ENCODE data around the gene LRRC8B.

Gene LRRC8B

DNA sequence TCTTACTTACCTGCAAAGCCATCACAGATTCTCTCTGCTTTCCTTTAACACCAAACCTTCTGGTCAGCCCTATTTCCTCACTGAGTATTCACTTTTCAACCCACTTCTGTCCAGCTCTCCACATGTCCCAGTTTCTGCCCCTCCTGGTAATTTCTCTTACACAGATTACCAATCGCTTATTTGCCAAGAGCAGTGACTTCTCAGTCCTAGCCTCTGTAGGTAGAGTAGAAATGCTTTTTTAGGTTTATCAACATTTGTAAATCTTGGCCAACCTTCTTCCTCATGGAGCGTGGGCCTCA lies 74.7 kb downstream of the LRRC8B start:
- H3K4me3 ChIP-seq (ENCODE audit: low read depth, low read length): no peak overlapping the region
- ChIA-PET CTCF (interaction anchor here (0.5 to 13.9 kb wide), 17 partner anchors 9 to 615 kb away, joined by 3 to 168 read pairs (median 5); no protein-coding TSS in a partner anchor), POLR2A (no interaction called here)
- TF ChIP-seq, protein P1, sequence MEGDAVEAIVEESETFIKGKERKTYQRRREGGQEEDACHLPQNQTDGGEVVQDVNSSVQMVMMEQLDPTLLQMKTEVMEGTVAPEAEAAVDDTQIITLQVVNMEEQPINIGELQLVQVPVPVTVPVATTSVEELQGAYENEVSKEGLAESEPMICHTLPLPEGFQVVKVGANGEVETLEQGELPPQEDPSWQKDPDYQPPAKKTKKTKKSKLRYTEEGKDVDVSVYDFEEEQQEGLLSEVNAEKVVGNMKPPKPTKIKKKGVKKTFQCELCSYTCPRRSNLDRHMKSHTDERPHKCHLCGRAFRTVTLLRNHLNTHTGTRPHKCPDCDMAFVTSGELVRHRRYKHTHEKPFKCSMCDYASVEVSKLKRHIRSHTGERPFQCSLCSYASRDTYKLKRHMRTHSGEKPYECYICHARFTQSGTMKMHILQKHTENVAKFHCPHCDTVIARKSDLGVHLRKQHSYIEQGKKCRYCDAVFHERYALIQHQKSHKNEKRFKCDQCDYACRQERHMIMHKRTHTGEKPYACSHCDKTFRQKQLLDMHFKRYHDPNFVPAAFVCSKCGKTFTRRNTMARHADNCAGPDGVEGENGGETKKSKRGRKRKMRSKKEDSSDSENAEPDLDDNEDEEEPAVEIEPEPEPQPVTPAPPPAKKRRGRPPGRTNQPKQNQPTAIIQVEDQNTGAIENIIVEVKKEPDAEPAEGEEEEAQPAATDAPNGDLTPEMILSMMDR (IDR thresholded peaks at IDR 0.05; ENCODE audit: insufficient read depth, low read length, missing control alignments): no peak
- no peak for DNase-seq (ENCODE audit: low read depth, low spot score)

DNA sequence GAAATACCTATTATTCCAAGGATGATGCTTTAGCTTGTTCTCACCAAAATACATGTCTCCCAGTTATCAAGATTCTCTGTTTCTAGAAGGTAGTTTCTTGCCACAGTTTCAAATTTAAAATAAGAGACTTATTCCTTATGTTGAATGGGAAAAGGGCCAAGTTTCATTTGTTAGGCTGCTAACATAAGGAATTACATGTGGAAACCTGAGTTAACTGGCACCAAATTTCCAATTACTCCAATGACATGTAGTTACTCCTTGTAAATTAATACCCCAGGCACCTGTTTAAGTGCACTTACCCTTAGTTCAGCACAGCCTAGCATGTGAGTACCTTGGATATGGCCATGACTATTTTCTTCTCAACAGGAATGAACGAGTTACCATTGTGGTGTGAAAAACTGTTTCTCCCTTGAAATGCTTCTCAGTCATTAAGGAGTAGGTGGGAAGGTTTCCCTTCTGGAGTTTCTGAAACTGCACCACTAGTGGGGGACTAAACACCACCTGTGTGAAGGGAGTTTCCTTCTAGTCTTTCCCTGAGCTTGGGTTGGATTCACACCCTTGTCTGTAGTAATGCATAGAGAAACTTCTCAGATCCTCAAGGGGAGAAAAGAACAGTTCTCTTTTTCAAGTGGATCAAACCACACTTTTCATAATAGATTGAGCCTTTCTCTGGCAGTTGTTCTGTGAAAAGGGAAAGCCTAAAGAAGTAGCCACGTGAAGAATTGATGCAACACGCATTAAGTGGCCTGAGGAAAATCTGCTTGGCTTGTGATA lies 76.0 kb downstream of the LRRC8B start:
- no peak for DNase-seq (ENCODE audit: low read depth, low spot score)
- POLR2A ChIA-PET: no interaction called here
- TF ChIP-seq, protein P1 (IDR thresholded peaks at IDR 0.05; ENCODE audit: insufficient read depth, low read length, missing control alignments): no peak
- H3K4me3 ChIP-seq (ENCODE audit: low read depth, low read length): no peak overlapping the region
- CTCF ChIA-PET: interaction anchor here (1.0 to 13.9 kb wide), 11 partner anchors 11 to 164 kb away, joined by 3 to 168 read pairs (median 5); no protein-coding TSS in a partner anchor

DNA sequence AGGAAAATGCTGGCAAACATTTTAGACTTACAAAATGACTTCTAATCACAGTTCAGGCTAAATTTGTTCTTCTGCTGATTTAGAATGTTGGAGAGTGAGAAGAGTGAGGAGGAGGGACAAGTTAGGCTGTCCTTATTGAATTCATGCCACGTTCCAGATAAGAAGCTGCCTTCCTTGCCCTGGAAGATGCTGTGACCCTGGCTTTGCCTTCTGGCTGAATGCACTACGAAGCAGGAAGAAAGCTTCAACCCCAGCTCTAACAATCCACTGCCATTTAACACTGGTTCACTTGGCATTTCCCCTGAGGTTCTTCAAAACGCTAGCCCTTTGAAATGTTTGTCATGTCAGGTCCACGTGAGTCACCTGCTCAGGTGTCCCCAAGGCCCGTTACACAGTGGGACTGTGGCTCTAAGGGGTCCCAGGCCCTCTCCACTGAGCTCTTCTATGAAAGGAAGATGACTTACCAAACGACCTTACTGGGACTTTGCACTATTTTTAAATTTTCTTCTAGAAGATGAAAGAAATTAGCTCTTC lies 78.3 kb downstream of the LRRC8B start:
- ChIA-PET POLR2A (no interaction called here), CTCF (interaction anchor here (0.9 to 13.9 kb wide), 8 partner anchors 8 to 162 kb away, joined by 3 to 168 read pairs (median 8); no protein-coding TSS in a partner anchor)
- H3K4me3 ChIP-seq (ENCODE audit: low read depth, low read length): no peak overlapping the region
- DNase-seq (ENCODE audit: low read depth, low spot score): no peak
- TF ChIP-seq, protein P1 (IDR thresholded peaks at IDR 0.05; ENCODE audit: insufficient read depth, low read length, missing control alignments): no peak

DNA sequence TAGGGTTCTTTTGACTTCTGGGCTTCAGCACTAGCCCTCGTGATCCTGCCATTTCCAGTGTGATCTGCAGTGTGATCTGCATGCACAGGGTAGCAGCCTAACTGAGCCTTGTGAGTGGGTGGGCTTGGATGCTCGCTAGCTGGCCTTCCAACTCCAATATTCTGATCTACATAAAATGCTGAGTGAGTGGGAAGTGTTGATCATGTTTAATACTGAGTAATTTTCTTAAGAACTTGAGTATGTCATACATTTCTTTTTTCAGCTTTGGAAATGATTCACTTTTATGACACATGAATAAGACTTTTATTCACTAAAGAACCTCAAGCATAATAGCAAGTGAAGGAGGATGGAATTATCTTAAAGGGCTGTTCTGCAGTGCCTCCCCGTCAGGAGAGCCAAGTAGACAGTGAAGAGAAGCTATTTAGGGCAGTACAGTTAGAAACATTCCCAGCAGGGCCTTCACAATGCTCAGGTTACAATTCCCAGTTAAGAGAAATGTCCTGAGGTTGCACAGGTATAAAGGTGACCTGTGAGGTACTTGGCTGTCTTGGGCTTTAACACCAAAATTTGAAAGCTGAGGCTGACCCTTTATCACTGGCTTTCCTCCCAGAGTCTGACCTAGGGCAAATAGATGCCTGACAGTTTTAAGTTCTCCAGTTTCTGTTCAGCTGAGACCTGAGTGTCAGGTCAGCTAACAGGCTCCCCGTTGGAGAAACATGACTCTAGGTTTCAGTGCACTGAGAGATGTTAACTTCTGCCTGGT lies 79.2 kb downstream of the LRRC8B start:
- CTCF ChIA-PET: interaction anchor here (0.8 to 13.9 kb wide), 12 partner anchors 9 to 161 kb away, joined by 3 to 168 read pairs (median 6); partner anchors contain the start of gene LRRC8C

DNA sequence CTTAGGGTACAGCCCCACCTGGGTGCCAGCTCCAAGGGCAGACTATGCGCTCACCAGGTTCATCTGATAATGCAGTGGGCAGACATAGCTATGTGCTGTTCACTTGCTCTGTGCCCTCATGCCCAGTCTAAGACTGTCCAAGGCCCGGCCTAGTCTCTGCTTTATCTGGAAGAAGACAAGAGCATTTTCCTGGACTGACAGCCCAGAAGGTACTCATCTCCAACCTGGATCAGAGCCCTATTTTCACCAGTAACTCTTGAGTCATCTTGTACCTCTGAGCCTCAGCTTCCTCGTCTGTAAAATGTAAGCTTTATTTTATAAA lies 79.7 kb downstream of the LRRC8B start:
- TF ChIP-seq, protein P1 (IDR thresholded peaks at IDR 0.05; ENCODE audit: insufficient read depth, low read length, missing control alignments): no peak
- ChIA-PET POLR2A (no interaction called here), CTCF (interaction anchor here (0.8 to 13.9 kb wide), 13 partner anchors 10 to 160 kb away, joined by 3 to 168 read pairs (median 6); partner anchors contain the start of gene LRRC8C)
- H3K4me3 ChIP-seq (ENCODE audit: low read depth, low read length): no peak overlapping the region
- DNase-seq (ENCODE audit: low read depth, low spot score): no peak

More for the DNA sequence above, 79.2 kb downstream of the LRRC8B start:
- DNase-seq (ENCODE audit: low read depth, low spot score): peak; percentile 19
- POLR2A ChIA-PET: no interaction called here
- no peak overlapping the region for H3K4me3 ChIP-seq (ENCODE audit: low read depth, low read length)
- TF ChIP-seq, protein P1 (IDR thresholded peaks at IDR 0.05; ENCODE audit: insufficient read depth, low read length, missing control alignments): no peak

DNA sequence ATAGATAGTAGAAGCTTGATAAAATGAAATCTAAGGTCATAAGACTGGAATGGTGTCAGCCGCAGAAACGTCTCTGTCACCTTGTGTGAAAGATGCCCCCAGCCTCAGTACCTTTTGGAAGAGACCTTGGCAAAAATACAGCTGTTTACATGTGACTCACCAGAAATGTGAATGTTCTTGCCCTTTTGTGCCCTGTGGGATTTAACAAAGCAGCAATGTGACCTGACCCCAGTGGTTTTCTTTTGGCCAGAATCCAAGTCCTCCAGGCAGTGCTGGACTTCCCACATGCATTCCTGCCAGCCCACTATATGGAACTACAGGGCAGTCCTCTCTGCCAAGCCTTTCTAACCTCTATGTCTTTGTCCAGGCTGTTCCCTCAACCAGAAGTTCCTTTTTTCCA lies 81.1 kb downstream of the LRRC8B start:
- no peak for DNase-seq (ENCODE audit: low read depth, low spot score)
- CTCF ChIA-PET: interaction anchor here (1.7 to 13.9 kb wide), 7 partner anchors 8 to 159 kb away, joined by 4 to 168 read pairs (median 9); no protein-coding TSS in a partner anchor

More for the DNA sequence above, 81.1 kb downstream of the LRRC8B start:
- POLR2A ChIA-PET: no interaction called here
- TF ChIP-seq, protein P1 (IDR thresholded peaks at IDR 0.05; ENCODE audit: insufficient read depth, low read length, missing control alignments): no peak
- no peak overlapping the region for H3K4me3 ChIP-seq (ENCODE audit: low read depth, low read length)
